ENCODE data around the gene ZNF443. TPM values are rescaled to one million over a fixed set of nuclear protein-coding genes. Genes with fewer than 3 reads are reported as not detected.

ZNF443 gene
- total and polyA plus RNA-seq, 2 donors (not counting 3 experiments of a cell fraction or from before 2014, with no cell fraction given) = 0.65 to 3.4 TPM

GRCh38 chr19:12425888-12426274 is 14.9 kb downstream of the ZNF443 start:
- no peak for FAIRE-seq
- BruUV-seq (replicated peaks) = no TSS peak

More at GRCh38 chr19:12425888-12426274, 14.9 kb downstream of the ZNF443 start:
- Histone ChIP-seq H2AFZ (ENCODE audit: low read depth, low read length) (no peak overlapping the region), H3K4me2 (ENCODE audit: insufficient read depth, low read length) (no peak overlapping the region), H3K4me1 (ENCODE audit: control insufficient read depth, extremely low read depth, insufficient read depth, low read length) (no peaks in the 10 kb centered on the region), H3K4me3 (replicated peaks in 1 of 3; ENCODE audit: insufficient read depth in 1 of 3, low read depth in 1 of 3, low read length in 3 of 3) (no peak overlapping the region), H3K9ac (replicated peaks; ENCODE audit: extremely low read depth, insufficient read depth, low read length) (no peak overlapping the region), H3K79me2 (ENCODE audit: control insufficient read depth, insufficient read depth, low read length) (no peaks in the 10 kb centered on the region), H3K27me3 (ENCODE audit: control insufficient read depth in 2 of 2, insufficient read depth in 2 of 2, low read length in 2 of 2) (no peaks in the 10 kb centered on the region), H3K36me3 (ENCODE audit: control insufficient read depth in 2 of 2, extremely low read depth in 1 of 2, insufficient read depth in 2 of 2, low read length in 2 of 2) (no peaks in the 10 kb centered on the region), H3K27ac (ENCODE audit: insufficient read depth, low read depth, low read length) (no peak overlapping the region), H3K9me1 (replicated peaks; ENCODE audit: control insufficient read depth, extremely low read depth, insufficient read depth, low read length) (no peaks in the 10 kb centered on the region), H3K9me3 (replicated peaks; ENCODE audit: control insufficient read depth, insufficient read depth, low read length) (peaks cover 4% of the 10 kb centered on the region), H4K20me1 (replicated peaks; ENCODE audit: control insufficient read depth, extremely low read depth, insufficient read depth, low read length) (no peaks in the 10 kb centered on the region)
- DNase-seq (ENCODE audit: low read depth, low spot score) = no peak
- CTCF ChIA-PET = no interaction called here
- POLR2A ChIA-PET = no interaction called here
- TF ChIP-seq FOS (IDR thresholded peaks at IDR 0.05; ENCODE audit: borderline replicate concordance, insufficient read depth, low read length) (no peak), POLR2A (IDR thresholded peaks at IDR 0.05; ENCODE audit: low read depth, low read length) (no peak), MYC (IDR thresholded peaks at IDR 0.05; ENCODE audit: low read depth, low read length) (no peak), POLR2AphosphoS5 (IDR thresholded peaks at IDR 0.05; ENCODE audit: insufficient read depth, low read depth, low read length) (no peak), EZH2 (IDR thresholded peaks at IDR 0.05; ENCODE audit: borderline replicate concordance, low read depth, low read length, severe bottlenecking) (no peak), JUN (IDR thresholded peaks at IDR 0.05; ENCODE audit: borderline replicate concordance, insufficient read depth, insufficient read length, low read depth) (no peak), CTCF (IDR thresholded peaks at IDR 0.05; ENCODE audit: extremely low read depth in 1 of 2, insufficient read depth in 1 of 2, low read depth in 1 of 2, low read length in 2 of 2) (no peak), GATA2 (IDR thresholded peaks at IDR 0.05; ENCODE audit: insufficient read depth, insufficient read length, low read depth, low read length) (no peak)
- TF ChIP-seq, protein P1, sequence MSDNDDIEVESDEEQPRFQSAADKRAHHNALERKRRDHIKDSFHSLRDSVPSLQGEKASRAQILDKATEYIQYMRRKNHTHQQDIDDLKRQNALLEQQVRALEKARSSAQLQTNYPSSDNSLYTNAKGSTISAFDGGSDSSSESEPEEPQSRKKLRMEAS (IDR thresholded peaks at IDR 0.05; ENCODE audit: insufficient read depth, insufficient read length) = no peak
- dilution Hi-C loops (cut with MboI; ENCODE audit: extremely low pct_ligation_motif_present, low sequenced_read_pairs) (no loop called here), intact Hi-C loops (cut with micrococcal nuclease) (no loop called here)

All from endothelial cell of umbilical vein (primary cell).